ENCODE measurements around the gene MAP6D1.

The MAP6D1 gene

DNA sequence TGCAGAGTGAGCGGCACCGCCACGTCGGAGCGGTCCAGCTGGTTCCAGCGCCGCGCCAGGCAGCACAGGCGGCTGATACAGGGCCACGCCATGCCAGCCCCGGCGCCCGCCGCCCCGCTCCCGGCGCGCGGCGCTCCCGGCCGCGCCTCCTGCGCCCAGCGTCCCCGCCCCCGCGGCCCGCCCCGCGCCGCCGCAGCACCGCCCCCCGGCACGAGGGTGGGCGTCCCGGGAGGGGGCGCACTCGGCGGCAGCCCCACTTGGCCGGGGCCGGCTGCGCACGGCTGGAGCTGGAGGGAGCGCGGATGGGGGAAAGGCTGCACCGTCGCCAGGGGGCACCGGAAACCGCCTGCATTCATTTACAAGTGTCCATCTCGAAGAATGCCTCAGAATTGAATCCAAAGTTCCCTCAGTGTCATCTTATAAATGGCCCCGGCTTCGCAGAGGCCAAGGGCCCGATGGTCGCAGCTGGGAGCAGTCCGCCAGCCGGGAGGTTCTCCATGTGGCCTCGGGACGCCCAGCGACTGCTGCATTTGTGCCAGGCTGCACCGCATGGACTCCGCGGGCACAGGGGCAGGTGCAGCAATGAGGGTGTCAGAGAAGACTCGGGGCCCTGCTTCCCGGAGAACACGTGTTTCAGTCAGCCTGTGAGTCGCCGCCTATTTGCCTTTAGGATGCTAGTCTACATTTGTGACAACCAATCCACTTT, at the start of gene MAP6D1:
Gene MAP6D1 (minus strand): TSS at position 122 of the 706 bp plus-strand sequence. CDS start 30 bp downstream, at position 92.
- peaks cover 24% of the 10 kb centered on the region for H3K4me1 Mint-ChIP-seq
- no peaks in the 10 kb centered on the region for H3K9me3 Mint-ChIP-seq
- peak within 1 kb of the TSS; percentile 82 for H3K4me3 Mint-ChIP-seq
- peak; percentile 33 for TF ChIP-seq CTCF (IDR thresholded peaks at IDR 0.05)
- no peak within 1 kb of the TSS for H3K27ac Mint-ChIP-seq
- peaks cover 40% of the 10 kb centered on the region for H3K27me3 Mint-ChIP-seq (ENCODE audit: low read depth, poor library complexity)
- peaks cover 22% of the 10 kb centered on the region for H3K36me3 Mint-ChIP-seq (ENCODE audit: low read depth)
- peak; percentile 84 for DNase-seq

DNA sequence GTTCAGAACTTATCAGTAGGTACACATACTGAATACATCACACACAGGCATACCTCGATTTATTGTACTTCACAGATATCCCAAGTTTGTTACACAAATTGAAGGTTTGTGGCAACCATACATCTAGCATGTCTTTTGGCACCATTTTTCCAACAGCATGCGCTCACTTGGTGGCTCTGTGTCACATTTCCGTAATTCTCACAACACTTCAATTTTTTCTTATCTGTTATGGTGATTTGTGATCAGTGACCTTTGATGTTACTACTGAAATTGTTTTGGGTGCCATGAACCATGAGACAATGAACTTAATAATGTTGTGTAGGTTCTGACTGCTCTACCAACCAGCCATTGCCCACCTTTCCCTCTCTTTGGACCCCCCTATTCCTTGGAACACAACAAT, 48.5 kb upstream of the MAP6D1 start:
- Mint-ChIP-seq H3K9me3 (no peaks in the 10 kb centered on the region), H3K27ac (no peak overlapping the region), H3K27me3 (ENCODE audit: low read depth, poor library complexity) (no peaks in the 10 kb centered on the region), H3K4me1 (no peaks in the 10 kb centered on the region), H3K4me3 (no peak overlapping the region), H3K36me3 (ENCODE audit: low read depth) (peaks cover 23% of the 10 kb centered on the region)
- no peak for TF ChIP-seq CTCF (IDR thresholded peaks at IDR 0.05)
- DNase-seq: no peak

- DNase-seq: no peak
- Mint-ChIP-seq H3K9me3 (no peaks in the 10 kb centered on the region), H3K27me3 (ENCODE audit: low read depth, poor library complexity) (no peaks in the 10 kb centered on the region), H3K36me3 (ENCODE audit: low read depth) (peaks cover 26% of the 10 kb centered on the region), H3K4me3 (no peak overlapping the region), H3K27ac (no peak overlapping the region), H3K4me1 (no peaks in the 10 kb centered on the region)
- no peak for TF ChIP-seq CTCF (IDR thresholded peaks at IDR 0.05)
Observed at GRCh38 chr3:183871541-183871940, 46.2 kb upstream of the MAP6D1 start.

GRCh38 chr3:183870563-183870962, 45.2 kb upstream of the MAP6D1 start:
- Mint-ChIP-seq H3K4me1 (no peaks in the 10 kb centered on the region), H3K27me3 (ENCODE audit: low read depth, poor library complexity) (no peaks in the 10 kb centered on the region), H3K9me3 (no peaks in the 10 kb centered on the region), H3K4me3 (no peak overlapping the region), H3K36me3 (ENCODE audit: low read depth) (peaks cover 33% of the 10 kb centered on the region), H3K27ac (peak overlapping the region; percentile 20)
- no peak for DNase-seq
- no peak for TF ChIP-seq CTCF (IDR thresholded peaks at IDR 0.05)

GRCh38 chr3:183868796-183869195, 43.4 kb upstream of the MAP6D1 start:
- H3K27ac Mint-ChIP-seq: no peak overlapping the region
- no peak for TF ChIP-seq CTCF (IDR thresholded peaks at IDR 0.05)
- no peaks in the 10 kb centered on the region for H3K4me1 Mint-ChIP-seq
- H3K9me3 Mint-ChIP-seq: no peaks in the 10 kb centered on the region
- no peak overlapping the region for H3K4me3 Mint-ChIP-seq
- peaks cover 50% of the 10 kb centered on the region for H3K36me3 Mint-ChIP-seq (ENCODE audit: low read depth)
- no peaks in the 10 kb centered on the region for H3K27me3 Mint-ChIP-seq (ENCODE audit: low read depth, poor library complexity)
- DNase-seq: no peak

DNA sequence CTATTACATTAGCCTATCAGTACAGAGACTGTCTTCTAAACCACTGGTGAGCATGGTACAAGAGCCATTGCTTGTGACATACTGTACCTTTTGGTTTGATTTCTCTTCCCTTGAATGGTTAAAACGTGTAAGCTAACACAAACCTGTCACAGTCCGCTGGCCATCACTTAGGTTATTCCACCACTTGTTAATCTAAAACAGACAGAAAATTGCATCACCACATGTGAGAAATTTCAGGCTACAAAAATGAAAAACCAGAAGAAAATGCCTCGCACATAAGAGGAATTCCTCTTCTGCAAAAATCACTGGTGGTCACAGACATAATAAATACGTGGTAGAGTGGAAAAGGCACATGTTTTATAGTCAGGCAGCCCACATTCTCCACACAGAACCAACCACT, 37.2 kb upstream of the MAP6D1 start:
- Mint-ChIP-seq H3K4me1 (no peaks in the 10 kb centered on the region), H3K9me3 (no peaks in the 10 kb centered on the region), H3K4me3 (no peak overlapping the region), H3K27me3 (ENCODE audit: low read depth, poor library complexity) (no peaks in the 10 kb centered on the region), H3K27ac (no peak overlapping the region), H3K36me3 (ENCODE audit: low read depth) (peaks cover 73% of the 10 kb centered on the region)
- no peak for DNase-seq
- TF ChIP-seq CTCF (IDR thresholded peaks at IDR 0.05): no peak

Measured in nephron progenitor cell (in vitro differentiated cells).